GM12891 (cell line): ENCODE results near the gene PSME3IP1.

ENCODE experiments used
- DNase-seq: peaks from one replicate; pipeline ENCODE4 v3.0.0; 2011; ENCODE audit warnings: low spot score; ENCODE audit not compliant: insufficient read length
- FAIRE-seq: peaks from 2 replicates; lab custom pipeline; 2011; peaks lifted over from hg19 to GRCh38; lab: Jason Lieb, UNC
- PAX5 ChIP-seq: IDR thresholded peaks from 2 replicates; pipeline ENCODE4 v1.6.1; 2011; ENCODE audit warnings: low read length, moderate library complexity, mild to moderate bottlenecking; ENCODE audit not compliant: insufficient read depth, severe bottlenecking
- POLR2A ChIP-seq: IDR thresholded peaks from 2 replicates; pipeline ENCODE4 v1.6.1; 2011; ENCODE audit warnings: low read depth, low read length, control low read depth
- POLR2AphosphoS5 ChIP-seq: IDR thresholded peaks from 2 replicates; pipeline ENCODE4 v1.6.1; 2011; ENCODE audit warnings: low read depth, low read length, control low read depth
- POU2F2 ChIP-seq: IDR thresholded peaks from 2 replicates; pipeline ENCODE4 v1.6.1; 2011; ENCODE audit warnings: low read depth, mild to moderate bottlenecking, control low read depth, low read length, moderate library complexity
- SPI1 ChIP-seq: IDR thresholded peaks from 2 replicates; pipeline ENCODE4 v1.6.1; 2011; ENCODE audit warnings: low read depth, low read length, control low read depth
- TAF1 ChIP-seq: IDR thresholded peaks from 2 replicates; pipeline ENCODE4 v1.6.1; 2011; ENCODE audit warnings: low read depth, low read length, control low read depth

Gene PSME3IP1

DNA sequence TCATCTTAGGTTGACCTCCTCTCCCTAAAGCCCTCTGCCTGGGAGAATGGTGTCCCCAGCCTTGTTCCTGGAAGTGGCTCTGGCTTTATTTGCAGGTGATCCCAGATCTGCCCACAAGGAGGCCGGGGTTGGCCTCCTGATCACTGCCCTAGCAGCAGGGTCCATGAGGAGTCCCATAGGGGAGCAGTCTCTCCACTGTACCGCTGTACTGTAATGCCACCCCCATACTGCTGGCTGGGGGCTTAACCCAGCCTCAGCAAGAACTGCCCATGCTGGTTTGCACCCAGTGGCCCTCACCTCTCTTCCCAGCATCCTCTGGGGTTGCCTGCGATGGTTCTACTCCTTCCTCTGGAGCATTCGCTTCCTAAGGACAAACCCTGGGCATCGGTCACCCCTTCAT is 39.1 kb downstream of the PSME3IP1 start:
- FAIRE-seq (peak; percentile 54), DNase-seq (no peak)
- TF ChIP-seq POLR2AphosphoS5 (no peak), POU2F2 (no peak), SPI1 (no peak), TAF1 (no peak), PAX5 (no peak), POLR2A (no peak)

DNA sequence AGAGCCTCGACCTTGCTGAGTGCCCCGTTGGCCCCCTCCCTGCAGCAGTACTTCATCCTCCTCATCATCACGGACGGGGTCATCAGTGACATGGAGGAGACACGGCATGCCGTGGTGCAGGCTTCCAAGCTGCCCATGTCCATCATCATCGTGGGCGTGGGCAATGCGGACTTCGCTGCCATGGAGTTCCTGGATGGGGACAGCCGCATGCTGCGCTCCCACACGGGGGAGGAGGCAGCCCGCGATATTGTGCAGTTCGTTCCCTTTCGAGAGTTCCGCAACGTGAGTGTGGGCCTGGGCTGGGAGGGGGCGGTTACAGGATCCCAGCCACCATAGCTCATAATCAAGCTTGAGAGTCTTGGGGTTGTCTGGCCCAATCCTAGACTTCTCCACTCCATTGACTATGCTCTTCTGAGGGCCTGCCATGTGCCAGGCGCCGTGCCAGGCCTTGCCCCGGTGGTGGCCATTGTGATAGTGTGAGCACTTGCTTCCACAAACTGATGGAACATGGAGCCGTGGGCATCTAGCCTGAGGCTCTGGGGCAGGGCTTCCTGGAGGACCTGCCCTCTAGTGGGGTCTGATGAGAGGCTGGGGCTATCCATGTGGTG is 39.7 kb downstream of the PSME3IP1 start:
- TF ChIP-seq POU2F2 (no peak), SPI1 (no peak), PAX5 (no peak), TAF1 (no peak), POLR2AphosphoS5 (no peak), POLR2A (no peak)
- DNase-seq: no peak
- FAIRE-seq: no peak

- TF ChIP-seq POLR2A (no peak), TAF1 (no peak), PAX5 (no peak), SPI1 (no peak), POLR2AphosphoS5 (no peak), POU2F2 (no peak)
- peak; percentile 66 for FAIRE-seq
- DNase-seq: no peak
Observed at GRCh38 chr16:57145046-57146021, 40.5 kb downstream of the PSME3IP1 start.

DNA sequence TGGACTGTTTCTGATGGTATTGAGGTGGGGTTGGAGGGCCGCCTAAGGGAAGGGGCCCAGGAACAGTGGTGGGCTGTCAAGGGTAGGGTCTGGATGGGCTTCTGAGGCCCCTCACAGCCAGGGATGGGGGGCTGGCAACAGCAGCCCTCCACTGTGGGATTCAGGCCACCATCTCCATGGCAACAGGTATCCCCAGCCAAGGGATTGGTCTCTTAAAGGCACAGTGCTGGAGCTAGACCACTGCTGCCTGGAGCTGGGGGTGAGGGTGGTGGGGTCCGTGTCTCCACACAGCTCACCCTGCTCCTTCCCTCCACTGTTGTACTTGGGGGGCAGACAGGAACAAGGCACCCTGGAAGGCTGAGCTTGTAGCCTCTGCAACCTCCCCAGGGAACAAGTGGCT is 41.8 kb downstream of the PSME3IP1 start:
- TF ChIP-seq POLR2A (no peak), SPI1 (no peak), PAX5 (no peak), POU2F2 (no peak), TAF1 (no peak), POLR2AphosphoS5 (no peak)
- FAIRE-seq: no peak
- no peak for DNase-seq

DNA sequence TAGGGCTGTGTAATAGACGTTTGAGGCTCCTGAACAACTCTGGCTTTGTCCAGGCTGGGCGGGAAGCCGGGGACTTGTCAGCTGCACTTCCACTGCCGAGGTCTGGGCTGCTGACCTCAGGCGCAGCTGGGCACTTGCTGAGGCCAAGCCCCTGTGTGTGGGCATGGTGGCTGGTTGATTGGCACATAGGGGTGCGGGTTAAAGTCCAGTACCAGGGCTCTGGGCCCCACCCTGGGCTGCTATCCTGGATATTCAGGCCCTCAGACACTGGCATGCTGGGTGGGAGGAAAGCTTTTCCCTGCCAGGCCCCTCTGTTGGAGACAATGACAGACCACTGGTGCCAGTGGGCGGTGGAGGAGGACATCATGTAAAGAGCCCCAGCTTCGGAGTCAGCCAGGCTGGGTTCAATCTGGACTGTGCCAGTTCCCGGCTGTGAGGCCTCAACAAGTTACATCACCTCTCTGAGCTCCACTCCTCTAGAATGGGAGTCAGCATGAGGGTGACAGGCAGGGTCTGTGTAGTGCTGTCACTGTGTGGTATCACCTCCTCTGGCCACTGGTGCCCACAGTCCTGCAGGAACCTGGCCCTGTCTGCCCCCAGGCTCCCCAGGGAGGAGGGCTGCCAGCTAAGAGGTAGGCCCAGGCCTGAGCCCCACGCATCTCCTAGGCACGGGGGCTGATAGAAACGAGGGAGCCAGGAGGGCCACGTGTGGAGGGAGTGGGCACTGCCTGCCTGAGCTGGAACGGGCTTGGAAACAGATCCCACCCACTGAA is 42.5 kb downstream of the PSME3IP1 start:
- TF ChIP-seq POLR2A (no peak), PAX5 (no peak), SPI1 (no peak), POU2F2 (no peak), TAF1 (no peak), POLR2AphosphoS5 (no peak)
- DNase-seq (no peak), FAIRE-seq (no peak)

GRCh38 chr16:57141822-57142631 is 43.8 kb downstream of the PSME3IP1 start:
- DNase-seq (peak; percentile 61), FAIRE-seq (peak; percentile 96)
- TF ChIP-seq POU2F2: no peak
- no peak for TF ChIP-seq SPI1

DNA sequence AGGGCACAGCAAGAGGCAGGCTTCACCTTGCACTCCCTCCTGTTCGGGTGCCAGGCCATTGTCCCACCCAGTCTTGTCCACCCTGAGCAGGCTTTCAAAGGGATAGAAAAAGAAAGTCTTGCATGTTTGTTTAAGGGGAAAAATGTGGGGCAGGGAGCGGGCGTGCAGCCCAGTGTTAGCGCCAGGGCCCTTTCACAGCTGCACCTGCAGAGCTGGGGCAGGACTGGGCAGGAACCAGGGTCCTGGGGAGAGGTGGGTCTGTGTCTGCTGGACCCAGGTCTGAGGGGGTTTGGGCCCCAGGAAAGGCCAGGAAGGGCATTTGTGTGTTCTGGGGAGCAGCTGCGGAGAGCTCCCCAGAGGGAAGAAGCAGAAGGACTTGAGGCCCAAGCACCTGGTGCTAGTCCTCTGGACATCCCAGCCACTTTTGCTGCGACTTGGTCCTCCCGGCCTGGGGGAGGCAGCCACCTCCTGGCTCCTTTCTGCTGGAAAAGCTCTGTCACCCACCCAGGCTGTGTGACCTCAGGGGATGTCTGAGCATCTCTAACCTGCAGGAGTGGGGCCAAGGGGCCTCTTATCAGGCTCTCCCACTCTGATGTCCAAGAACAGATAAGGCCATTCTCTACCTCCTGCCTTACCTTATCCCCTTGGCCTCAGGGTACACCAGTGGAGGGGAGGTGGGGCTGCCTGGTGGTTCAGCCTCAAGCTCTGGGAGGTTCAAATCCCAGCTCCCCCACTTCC is 44.7 kb downstream of the PSME3IP1 start:
- DNase-seq (no peak), FAIRE-seq (no peak)
- no peak for TF ChIP-seq TAF1
- no peak for TF ChIP-seq POLR2A
- TF ChIP-seq POLR2AphosphoS5: no peak

- TF ChIP-seq POLR2A (no peak), SPI1 (no peak)
- DNase-seq: no peak
- FAIRE-seq: no peak
Observed at GRCh38 chr16:57138281-57138935, 47.4 kb downstream of the PSME3IP1 start.
